Activated CD8-positive, alpha-beta memory T cell treated with anti-CD3 and anti-CD28 coated beads, Interleukin-2, amount 50 U/mL, for 24 hours (primary cell): ENCODE data around the gene PDE6D.

ENCODE experiments used
- DNase-seq: peaks from one replicate; pipeline ENCODE4 v3.0.0-alpha.2; 2020; ENCODE audit errors: extremely low read depth

The PDE6D gene

GRCh38 chr2:231780909-231781797 is at the start of gene PDE6D:
TSS of gene PDE6D (minus strand) at chr2:231781282. CDS start at chr2:231781114, 168 bp downstream.
- peak; percentile 96 for DNase-seq

GRCh38 chr2:231821908-231822307 is 40.8 kb upstream of the PDE6D start:
- DNase-seq: no peak

- DNase-seq: no peak
Observed at GRCh38 chr2:231820786-231821303, 39.8 kb upstream of the PDE6D start.

DNA sequence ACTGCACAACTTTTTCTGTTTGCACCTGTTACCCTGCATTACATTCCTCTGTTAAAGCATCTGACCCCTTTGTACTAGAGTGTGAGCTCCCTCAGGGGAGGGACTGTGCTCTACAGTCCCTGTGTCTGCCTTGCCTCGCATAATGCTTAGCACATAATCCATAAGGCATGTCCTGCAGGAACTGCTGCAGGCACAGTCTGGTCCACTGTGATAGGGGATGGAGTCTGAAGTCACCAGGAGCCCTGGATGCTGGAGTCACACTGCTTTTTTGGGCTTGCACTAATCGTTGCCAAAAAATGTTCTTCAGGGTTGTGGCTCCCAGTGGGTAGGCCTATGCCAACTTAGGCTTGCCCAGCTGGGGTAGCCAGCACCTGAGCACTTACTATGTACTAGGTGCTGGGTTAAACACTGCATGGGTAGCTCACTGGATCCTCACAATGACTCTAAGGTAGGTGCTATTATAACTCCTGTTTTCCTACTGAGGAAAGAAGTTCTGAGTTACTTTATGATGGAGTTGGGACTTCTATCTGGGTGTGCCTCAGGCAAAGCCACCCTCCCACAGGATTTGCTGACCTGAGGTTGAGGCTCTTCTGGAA is 38.5 kb upstream of the PDE6D start:
- no peak for DNase-seq

DNA sequence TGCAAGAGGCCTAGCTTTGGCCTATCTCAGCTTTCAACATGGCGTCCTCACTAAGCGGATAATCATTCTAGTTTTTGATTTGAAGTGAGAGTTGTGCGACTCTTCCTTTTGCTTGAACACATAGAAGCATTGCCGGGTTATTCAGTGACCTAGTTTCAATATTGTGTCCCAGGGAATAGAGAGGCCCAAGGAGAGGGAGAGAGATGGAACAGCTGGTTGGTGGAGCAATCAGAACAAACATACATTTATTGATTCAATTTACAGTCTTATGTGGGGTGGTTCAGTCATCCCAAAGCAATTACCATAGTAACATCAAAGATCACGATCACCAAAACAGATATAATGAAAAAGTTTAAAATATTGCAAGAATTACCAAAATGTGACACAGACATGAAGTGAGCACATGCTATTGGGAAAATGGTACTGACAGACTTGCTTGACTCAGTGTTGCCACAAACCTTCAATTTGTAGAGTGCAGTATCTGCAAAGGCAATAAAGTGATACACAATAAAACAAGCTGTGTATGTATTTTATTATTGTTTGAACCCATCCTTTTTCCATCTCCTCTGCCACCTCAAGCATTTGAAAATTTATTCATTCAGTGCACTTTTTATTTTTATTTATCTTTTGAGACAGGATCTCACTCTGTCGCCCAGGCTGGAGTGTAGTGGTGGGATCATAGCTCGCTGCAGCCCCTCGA is 35.4 kb upstream of the PDE6D start:
- no peak for DNase-seq

GRCh38 chr2:231810905-231811304 is 29.8 kb upstream of the PDE6D start:
- no peak for DNase-seq

GRCh38 chr2:231807020-231807419 is 25.9 kb upstream of the PDE6D start:
- no peak for DNase-seq

DNA sequence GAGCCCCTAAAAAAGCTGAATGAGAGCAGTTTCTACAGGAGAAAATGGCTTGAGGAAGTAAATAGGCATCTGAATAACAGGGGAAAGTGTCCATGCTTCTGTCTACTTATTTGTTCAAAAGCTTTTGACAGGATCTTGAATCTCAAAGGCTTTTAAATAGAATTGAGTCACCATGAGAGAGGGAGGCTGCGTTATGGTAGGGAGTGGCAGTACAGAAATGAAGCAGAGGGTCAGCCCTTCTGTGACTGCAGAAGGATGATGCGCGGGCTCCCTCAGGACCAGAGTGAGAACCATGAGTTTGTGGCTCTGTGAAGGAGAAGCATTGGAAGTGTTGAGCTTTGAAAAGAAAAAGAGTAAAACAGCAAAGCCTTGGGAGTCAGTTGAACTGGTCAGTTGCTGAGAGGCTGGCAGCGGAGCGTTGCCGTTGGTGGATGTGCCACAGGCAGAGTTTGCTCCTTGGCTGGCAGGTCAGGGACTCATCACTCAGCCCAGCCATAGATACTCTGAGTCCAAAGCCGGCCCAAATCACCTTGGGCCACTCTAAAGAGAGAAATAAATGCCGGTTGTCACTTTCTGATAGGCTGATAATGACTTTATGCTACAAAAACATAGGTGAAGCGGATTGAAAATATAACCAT is 22.5 kb upstream of the PDE6D start:
- DNase-seq: no peak

GRCh38 chr2:231800493-231801091 is 19.5 kb upstream of the PDE6D start:
- DNase-seq: no peak

DNA sequence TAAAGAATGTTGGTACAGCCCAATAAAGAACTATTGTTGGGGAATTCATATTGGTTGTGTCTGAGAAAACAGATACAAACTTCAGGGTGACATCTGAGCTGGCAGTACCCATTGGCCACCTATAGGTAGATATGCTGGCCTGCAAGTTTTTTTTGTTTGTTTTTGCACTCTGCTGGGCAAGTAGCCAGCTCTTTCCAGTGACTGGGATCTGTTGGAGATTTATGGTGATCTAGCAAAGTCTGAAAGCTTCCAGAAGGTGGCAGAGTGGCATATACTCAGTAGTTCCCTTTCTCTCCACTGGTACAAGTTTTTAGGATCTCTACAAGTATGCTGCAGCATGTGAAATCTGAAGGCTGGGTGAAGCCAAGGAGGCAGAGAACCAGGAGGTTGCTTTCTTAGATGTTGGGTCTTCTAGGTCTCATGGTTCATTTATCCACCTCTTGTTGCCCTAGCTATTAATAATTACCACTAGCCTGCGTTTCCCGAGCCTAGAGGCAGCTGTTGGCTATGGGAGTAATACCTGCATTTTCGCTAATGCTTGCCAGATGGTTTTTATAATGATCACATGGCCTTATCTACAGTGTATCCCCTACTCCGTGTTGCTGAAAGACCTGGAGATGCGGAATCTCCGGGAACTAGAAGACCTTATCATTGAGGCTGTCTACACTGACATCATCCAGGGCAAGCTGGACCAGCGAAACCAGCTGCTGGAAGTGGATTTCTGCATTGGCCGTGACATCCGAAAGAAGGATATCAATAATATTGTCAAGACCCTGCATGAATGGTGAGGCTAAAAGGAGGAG is 14.6 kb upstream of the PDE6D start:
- no peak for DNase-seq

DNA sequence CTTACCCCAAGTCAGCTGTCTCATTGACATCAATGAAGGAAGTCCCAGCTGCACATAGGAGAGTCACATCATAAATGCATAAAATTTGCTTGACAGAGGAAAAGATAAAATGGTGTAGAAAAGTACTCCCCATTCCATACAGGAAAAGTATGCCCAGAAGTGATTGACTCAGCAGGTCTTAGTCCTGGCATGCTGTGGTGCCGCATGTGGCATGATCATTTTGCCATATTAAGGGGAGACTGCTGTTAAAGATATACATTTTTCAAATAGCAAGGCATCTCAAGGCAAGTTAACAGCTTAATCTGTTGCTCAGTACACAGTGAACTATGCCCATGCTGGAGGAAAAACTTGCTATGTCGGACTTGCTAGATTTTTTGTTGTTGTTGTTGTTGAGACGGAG is 13.3 kb upstream of the PDE6D start:
- no peak for DNase-seq

DNA sequence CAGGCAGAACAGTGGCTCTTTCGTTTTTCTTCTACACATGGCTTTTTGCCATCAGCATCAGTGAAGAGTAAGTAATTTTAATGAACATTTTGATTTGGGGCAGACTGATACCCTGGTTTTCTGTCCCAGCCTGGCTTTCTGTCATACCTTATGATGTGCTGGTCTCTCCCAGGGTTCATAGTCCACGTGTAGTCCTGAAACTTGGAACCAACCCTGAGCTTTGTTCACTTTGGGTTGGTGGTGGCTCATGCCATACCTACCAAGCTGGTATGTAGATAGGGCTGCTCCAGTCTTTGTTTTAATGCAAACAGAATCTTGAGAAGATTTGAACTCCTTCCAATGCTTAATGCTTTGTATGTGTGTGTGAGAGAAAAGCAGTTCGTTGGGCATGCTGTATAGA is 10.0 kb upstream of the PDE6D start:
- DNase-seq: no peak

GRCh38 chr2:231786917-231787292 is 5.8 kb upstream of the PDE6D start:
- no peak for DNase-seq

- peak; percentile 67 for DNase-seq
Observed at GRCh38 chr2:231786177-231786916, 5.3 kb upstream of the PDE6D start, which contains the start of gene COPS7B. TSS of gene COPS7B (plus strand) at chr2:231786445. CDS start at chr2:231788571, 2,126 bp downstream.

DNA sequence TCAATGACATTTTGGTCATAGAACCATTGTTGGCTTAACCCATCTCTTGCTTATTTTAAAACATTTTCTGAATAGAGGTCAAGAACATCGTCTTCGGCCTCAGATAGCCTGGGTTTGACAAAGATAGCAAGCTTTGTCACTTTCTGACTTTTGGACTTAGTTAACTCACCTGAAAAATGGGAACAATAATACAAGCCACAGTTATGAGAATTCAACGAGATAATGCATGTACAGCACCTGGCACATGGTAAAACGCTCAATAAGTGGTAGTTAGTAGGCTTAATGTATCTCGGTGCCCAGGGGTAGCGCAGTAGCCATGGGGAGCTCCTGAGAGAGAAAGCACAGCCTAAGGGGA is 4.7 kb upstream of the PDE6D start:
- no peak for DNase-seq

DNA sequence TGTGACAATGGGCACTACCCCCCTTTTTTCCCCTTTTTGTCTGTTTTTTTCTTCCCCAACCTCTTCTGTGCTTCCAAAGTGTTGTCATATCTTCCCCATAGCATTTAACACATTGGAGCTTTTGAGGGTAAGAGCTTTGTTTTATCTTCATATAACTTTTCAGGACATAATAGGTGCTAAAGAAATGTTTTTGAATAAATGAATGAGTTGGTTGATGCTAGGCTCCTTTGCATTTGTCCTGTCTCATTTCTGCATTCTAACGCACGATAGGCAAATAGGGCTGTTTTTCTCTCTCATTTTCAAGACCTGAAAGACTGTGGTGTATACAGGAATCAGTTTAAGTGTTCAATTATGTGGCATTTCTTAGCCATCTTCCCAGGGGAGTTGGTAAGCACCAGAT is 4.3 kb upstream of the PDE6D start:
- DNase-seq: no peak

DNA sequence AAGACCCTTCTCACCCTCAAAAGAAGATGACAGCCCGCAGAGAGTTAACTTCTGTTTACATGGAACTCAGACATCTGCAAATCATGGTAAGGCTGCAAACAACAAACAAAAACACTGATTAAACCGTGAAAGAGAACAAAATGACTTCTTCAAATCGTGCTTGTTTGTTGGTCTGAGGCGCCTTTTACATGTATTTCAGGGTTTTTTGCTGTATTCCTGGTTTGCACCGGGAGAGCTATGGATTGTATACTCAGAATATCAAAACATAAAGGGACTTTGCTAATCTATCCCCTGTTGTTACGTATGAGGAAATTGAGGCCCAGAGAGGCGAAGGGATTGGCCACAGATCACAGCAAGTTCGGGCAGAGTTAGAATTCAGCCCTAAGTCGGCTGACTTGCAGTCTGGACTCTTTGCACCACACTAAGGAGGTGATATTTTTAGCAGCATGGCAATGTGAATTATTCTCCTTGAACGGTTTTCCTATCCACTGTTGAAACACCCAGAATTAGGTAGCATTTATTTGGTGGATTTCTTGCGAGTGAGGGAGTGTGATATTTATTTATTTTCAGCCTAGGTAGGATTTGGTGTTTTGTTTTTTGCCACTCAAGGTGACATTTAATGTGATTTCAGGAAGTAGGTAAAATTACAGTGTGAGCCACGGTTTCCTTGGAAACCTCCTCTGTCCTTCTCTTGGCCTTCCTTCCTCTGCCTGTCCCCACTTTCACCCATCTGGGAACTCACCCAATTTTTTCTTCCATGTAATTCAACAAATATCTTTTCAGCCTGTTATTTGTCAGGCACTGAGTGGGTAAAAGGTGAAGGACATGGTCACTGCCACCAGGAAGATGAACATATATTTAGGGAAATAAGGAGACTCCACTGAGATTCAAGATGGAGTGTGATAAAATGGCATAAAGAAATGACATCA is 980 bp upstream of the PDE6D start:
- DNase-seq: no peak

GRCh38 chr2:231780123-231780908 is 766 bp downstream of the PDE6D start:
- no peak for DNase-seq
